HepG2 (cell line): Measurements from ENCODE around the gene ELOVL7. TPM values are rescaled to one million over a fixed set of nuclear protein-coding genes. Genes with fewer than 3 reads are reported as not detected.

Experiments used
- ATAC-seq: fragments of 200-7000 bp; cut with Tn5 transposase; 3 replicates; pipeline ENCODE4 v1.9.1; 2020; ENCODE audit warnings: mild to moderate bottlenecking, moderate library complexity
- BruUV-seq: library from RNA; stranded (reverse); fragments of 400-500 nt; replicated peaks from 2 replicates; lab custom pipeline; 2021; lab: Mats Ljungman, UMichigan
- CTCF ChIA-PET: fragments of 300-600 bp; formaldehyde crosslinking; extraction: SDS; loops from one replicate; lab custom pipeline; 2021; ENCODE audit warnings: low total read pairs, inconsistent platforms, low intra/inter-chr PET ratio; lab: Yijun Ruan, JAX
- POLR2A ChIA-PET: fragments of 350-600 bp; sonication (Branson Sonifier 250); formaldehyde crosslinking; loops from one replicate; lab custom pipeline; 2020; ENCODE audit warnings: antibody characterized with exemption, inconsistent platforms; lab: Yijun Ruan, JAX
- DNase-seq: peaks from one replicate; pipeline ENCODE4 v3.0.0-alpha.2; 2015; ENCODE audit warnings: low spot score
- FAIRE-seq: peaks from 3 replicates; lab custom pipeline; 2011; peaks lifted over from hg19 to GRCh38; lab: Jason Lieb, UNC
- H2AFZ ChIP-seq: one replicate; pipeline ENCODE4 v1.6.1; 2011; ENCODE audit warnings: low read length, inconsistent platforms
- H3K27ac ChIP-seq: fragments of 300-600 bp; 3 replicates; pipeline ENCODE4 v1.8.0; 2011; ENCODE audit warnings: mixed run types, mild to moderate bottlenecking, mixed read lengths, low read length, inconsistent platforms; ENCODE audit not compliant: insufficient read depth; ENCODE audit errors: extremely low read length
- H3K27me3 ChIP-seq, 2 experiments: fragments of 200-600 bp in 1 of 2; 2 replicates in 1 of 2; 3 replicates in 1 of 2; pipeline versions ENCODE4 v1.6.0 to v1.8.0; 2011; ENCODE audit warnings: low read length in 2 of 2, mild to moderate bottlenecking in 2 of 2, moderate library complexity in 2 of 2, inconsistent platforms in 1 of 2; ENCODE audit not compliant: insufficient read depth in 2 of 2, control insufficient read depth in 1 of 2
- H3K36me3 ChIP-seq, 2 experiments: fragments of 200-600 bp in 1 of 2; replicated peaks in 1 of 2; 2 replicates in 1 of 2; 3 replicates in 1 of 2; pipeline versions ENCODE4 v1.5.1 to v1.8.0; 2011; ENCODE audit warnings: low read length in 2 of 2, inconsistent platforms in 1 of 2; ENCODE audit not compliant: insufficient read depth in 2 of 2, control insufficient read depth in 1 of 2
- H3K4me1 ChIP-seq: 2 replicates; pipeline ENCODE4 v1.5.1; 2012; ENCODE audit warnings: low read length, inconsistent platforms; ENCODE audit not compliant: insufficient read depth
- H3K4me2 ChIP-seq: 2 replicates; pipeline ENCODE4 v1.6.0; 2011; ENCODE audit warnings: low read depth, low read length, inconsistent platforms
- H3K4me3 ChIP-seq, 3 experiments: fragments of 200-600 bp in 1 of 3; sonication (generic), shearing (Covaris generic) in 1 of 3; replicated peaks in 1 of 3; 2 replicates each; pipeline ENCODE4 v1.5.1; 2011 to 2016; ENCODE audit warnings: low read length in 3 of 3, inconsistent platforms in 2 of 3, low read depth in 2 of 3, mild to moderate bottlenecking in 2 of 3, control low read depth in 1 of 3, mixed read lengths in 1 of 3; ENCODE audit not compliant: insufficient read depth in 1 of 3
- H3K79me2 ChIP-seq: one replicate; pipeline ENCODE4 v1.6.1; 2011; ENCODE audit warnings: low read length, inconsistent platforms; ENCODE audit not compliant: insufficient read depth
- H3K9ac ChIP-seq: 2 replicates; pipeline ENCODE4 v1.6.0; 2011; ENCODE audit warnings: mild to moderate bottlenecking, low read depth, low read length, inconsistent platforms; ENCODE audit not compliant: insufficient read depth
- H3K9me3 ChIP-seq: 2 replicates; pipeline ENCODE4 v1.5.1; 2012; ENCODE audit warnings: mild to moderate bottlenecking, low read length
- H4K20me1 ChIP-seq: 2 replicates; pipeline ENCODE4 v1.6.0; 2011; ENCODE audit warnings: inconsistent platforms, mild to moderate bottlenecking, low read length, moderate library complexity; ENCODE audit not compliant: insufficient read depth
- GTF3A ChIP-seq: sonication (generic); formaldehyde crosslinking; conservative IDR thresholded peaks from 2 replicates; pipeline ENCODE4 v1.4.0; 2020; ENCODE audit warnings: mild to moderate bottlenecking, missing genetic modification reagents
- HCFC1 ChIP-seq: fragments of 150-350 bp; IDR thresholded peaks from 2 replicates; pipeline ENCODE4 v1.6.1; 2014; ENCODE audit warnings: low read depth, low read length
- HDAC1 ChIP-seq: sonication (generic); formaldehyde crosslinking; IDR thresholded peaks from 2 replicates; pipeline ENCODE4 v1.5.1; 2020; ENCODE audit warnings: mild to moderate bottlenecking, missing genetic modification reagents
- HNF4A ChIP-seq: sonication (generic); formaldehyde crosslinking; IDR thresholded peaks from 2 replicates; pipeline ENCODE4 v1.4.0; 2020; ENCODE audit warnings: missing genetic modification reagents
- HNRNPH1 ChIP-seq: fragments of 200-400 bp; formaldehyde crosslinking; optimal IDR thresholded peaks from 2 replicates; pipeline ENCODE3; 2017; ENCODE audit warnings: mild to moderate bottlenecking, low read depth, low read length
- MBD4 ChIP-seq: IDR thresholded peaks from 2 replicates; pipeline ENCODE4 v1.6.1; 2012; ENCODE audit warnings: low read length, inconsistent platforms, borderline replicate concordance
- PHF5A ChIP-seq: IDR thresholded peaks from one replicate; pipeline ENCODE4 v1.6.1; 2018; ENCODE audit warnings: low read depth, missing genetic modification reagents; ENCODE audit not compliant: unreplicated experiment
- ZNF121 ChIP-seq: sonication (generic); formaldehyde crosslinking; IDR thresholded peaks from 2 replicates; pipeline ENCODE4 v1.5.0; 2020; ENCODE audit warnings: mild to moderate bottlenecking, missing genetic modification reagents
- ZNF362 ChIP-seq: sonication (generic); formaldehyde crosslinking; IDR thresholded peaks from 2 replicates; pipeline ENCODE4 v1.4.0; 2020; ENCODE audit warnings: missing genetic modification reagents, mild to moderate bottlenecking, borderline replicate concordance
- ZNF546 ChIP-seq: sonication (generic); formaldehyde crosslinking; conservative IDR thresholded peaks from 2 replicates; pipeline ENCODE4 v1.8.1; 2023; ENCODE audit warnings: mild to moderate bottlenecking, missing genetic modification reagents
- ZNF557 ChIP-seq: sonication (generic); formaldehyde crosslinking; IDR thresholded peaks from 2 replicates; pipeline ENCODE4 v1.4.0; 2020; ENCODE audit warnings: missing genetic modification reagents
- ZNF567 ChIP-seq: sonication (generic); formaldehyde crosslinking; IDR thresholded peaks from 2 replicates; pipeline ENCODE4 v1.8.1; 2023; ENCODE audit warnings: mild to moderate bottlenecking, missing genetic modification reagents, borderline replicate concordance
- ZNF75D ChIP-seq: sonication (generic); formaldehyde crosslinking; IDR thresholded peaks from 2 replicates; pipeline ENCODE4 v1.8.1; 2023; ENCODE audit warnings: missing genetic modification reagents, mild to moderate bottlenecking, borderline replicate concordance
- WGBS: methylation state at CpG from one replicate; pipeline ENCODE4 v1.1.6; 2017; ENCODE audit warnings: low lambda C conversion rate; 5-methylcytosine and 5-hydroxymethylcytosine counted together
- in situ Hi-C: cut with HindIII; loops from 2 replicates; pipeline ENCODE4 v1.10.0; 2017; ENCODE audit warnings: low pct_unique_long_range_greater_than_20kb; ENCODE audit not compliant: extremely low pct_ligation_motif_present
- intact Hi-C: fragments of 100-400 bp; cut with micrococcal nuclease; formaldehyde crosslinking; loops from one replicate; pipeline ENCODE4 v1.10.0; 2022; ENCODE audit not compliant: unreplicated experiment
- polyA plus RNA-seq, 8 experiments: library from polyadenylated mRNA; depleted of rRNA in 3 of 8; stranded (reverse) in 7 of 8; unstranded in 1 of 8; fragments of >200 nt; fragmentation: Illumina TruSeq in 4 of 8; extraction: Trizol in 4 of 8; gene quantifications; 2 replicates each; pipeline versions ENCODE4 v1.2.1 to v1.2.3, GENCODE V29; 2011 to 2016; ENCODE audit warnings: low read depth in 4 of 8, missing spikeins in 1 of 8, mixed read lengths in 1 of 8; ENCODE audit not compliant: insufficient read depth in 1 of 8
- total RNA-seq, 5 experiments: library from RNA; depleted of rRNA; stranded (reverse); fragments of >200 nt; fragmentation: Illumina TruSeq; extraction: Trizol; gene quantifications; 2 replicates each; pipeline ENCODE4 v1.2.3, GENCODE V29; 2016; ENCODE audit warnings: low read depth in 1 of 5

ELOVL7 gene
- total and polyA plus RNA-seq, 2 of the 13 experiments (the other 11 are each of a cell fraction or from before 2014, with no cell fraction given): 4.5 to 7.3 TPM

DNA sequence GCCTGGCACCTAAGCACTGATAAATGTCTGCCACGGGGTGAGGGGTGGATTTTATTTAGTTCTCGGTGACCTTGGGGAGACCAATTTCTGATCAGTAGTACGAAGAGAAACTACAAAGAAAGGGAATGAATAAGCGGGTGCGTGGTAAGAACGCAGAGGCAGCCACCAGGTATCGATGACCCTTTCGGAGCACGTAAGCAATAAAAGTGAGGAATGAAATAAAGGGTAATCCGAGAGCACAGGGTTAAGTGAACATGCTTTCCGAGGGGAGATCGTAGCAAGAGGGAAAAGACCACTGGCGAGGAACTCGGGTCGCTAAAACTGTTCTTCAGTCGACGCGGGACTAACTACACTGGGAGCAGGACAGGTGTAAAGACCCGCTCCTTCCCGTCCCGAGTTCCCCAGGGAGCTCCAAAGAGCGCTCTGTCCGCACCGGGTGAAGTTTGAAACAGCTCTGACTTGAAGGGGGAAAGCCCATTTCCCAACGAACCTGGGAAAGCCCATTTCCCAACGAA is 1.1 kb downstream of the ELOVL7 start:
- H3K9ac ChIP-seq: peak overlapping the region; percentile 71; the same call in 1 of the 2 replicates
- H3K27me3 ChIP-seq: peaks cover 2 to 13% of the 10 kb centered on the region in 2 experiments
- ATAC-seq: peak; percentile 48
- peak overlapping the region; percentile 99 for H3K4me2 ChIP-seq
- H3K4me3 ChIP-seq: peak overlapping the region; percentile 85 to 89 (median 87)
- no peaks in the 10 kb centered on the region for H3K79me2 ChIP-seq
- no peak for DNase-seq
- no TSS peak for BruUV-seq
- H3K36me3 ChIP-seq: no peaks in the 10 kb centered on the region
- peak overlapping the region; percentile 76 for H2AFZ ChIP-seq
- no peaks in the 10 kb centered on the region for H3K9me3 ChIP-seq
- peak; percentile 15; the same call in 1 of the 2 replicates for TF ChIP-seq HDAC1
- no peak for TF ChIP-seq ZNF567 (CRISPR knock-in tag)
- TF ChIP-seq HNRNPH1: no peak
- no peak for TF ChIP-seq ZNF75D (CRISPR knock-in tag)
- no peak for TF ChIP-seq MBD4
- 0 out of 2 replicates have a peak, but pooled peaks have one; percentile 20 for TF ChIP-seq ZNF121 (CRISPR knock-in tag)
- TF ChIP-seq ZNF546 (CRISPR knock-in tag): no peak
- no peak for TF ChIP-seq HCFC1
- no peak for TF ChIP-seq GTF3A (CRISPR knock-in tag)
- TF ChIP-seq HNF4A (CRISPR knock-in tag): no peak
- TF ChIP-seq PHF5A (CRISPR knock-in tag): no peak
- TF ChIP-seq ZNF557: no peak
- no peak for TF ChIP-seq ZNF362 (CRISPR knock-in tag)
- TF ChIP-seq, all 625 proteins: peak for 2
- H4K20me1 ChIP-seq: no peaks in the 10 kb centered on the region
- intact Hi-C loops: loop anchor here (5.0 kb wide), 2 partner anchors 146 to 166 kb away; no protein-coding TSS in a partner anchor
- no peak overlapping the region for H3K27ac ChIP-seq
- no peak for FAIRE-seq
- ChIA-PET CTCF (no interaction called here), POLR2A (interaction anchor here (2.8 kb wide), 1 partner anchor 143 kb away, joined by 8 read pairs; the partner anchor contains the start of gene DEPDC1B)
- WGBS: 63% methylated on average over 19 of the region's 26 CpGs
- in situ Hi-C loops: no loop called here
- H3K4me1 ChIP-seq: peaks cover 8% of the 10 kb centered on the region
